ENCODE data around the gene ISYNA1.

ISYNA1 gene

DNA sequence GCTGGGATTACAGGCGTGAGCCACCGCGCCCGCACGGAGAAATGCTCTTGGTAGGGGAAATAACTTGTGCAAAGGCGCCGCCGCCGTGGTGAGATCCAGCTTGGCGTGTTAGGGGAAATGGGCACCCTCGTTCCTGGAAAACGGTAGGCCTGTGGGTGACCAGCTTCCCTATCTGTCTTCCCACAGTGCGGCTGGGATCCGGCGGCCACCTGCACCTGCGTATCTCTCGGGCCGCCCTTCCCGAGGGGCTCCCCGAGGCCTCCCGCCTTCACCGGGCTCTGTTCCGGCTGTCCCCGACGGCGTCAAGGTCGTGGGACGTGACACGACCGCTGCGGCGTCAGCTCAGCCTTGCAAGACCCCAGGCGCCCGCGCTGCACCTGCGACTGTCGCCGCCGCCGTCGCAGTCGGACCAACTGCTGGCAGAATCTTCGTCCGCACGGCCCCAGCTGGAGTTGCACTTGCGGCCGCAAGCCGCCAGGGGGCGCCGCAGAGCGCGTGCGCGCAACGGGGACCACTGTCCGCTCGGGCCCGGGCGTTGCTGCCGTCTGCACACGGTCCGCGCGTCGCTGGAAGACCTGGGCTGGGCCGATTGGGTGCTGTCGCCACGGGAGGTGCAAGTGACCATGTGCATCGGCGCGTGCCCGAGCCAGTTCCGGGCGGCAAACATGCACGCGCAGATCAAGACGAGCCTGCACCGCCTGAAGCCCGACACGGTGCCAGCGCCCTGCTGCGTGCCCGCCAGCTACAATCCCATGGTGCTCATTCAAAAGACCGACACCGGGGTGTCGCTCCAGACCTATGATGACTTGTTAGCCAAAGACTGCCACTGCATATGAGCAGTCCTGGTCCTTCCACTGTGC lies 49.6 kb downstream of the ISYNA1 start:
- Histone ChIP-seq H3K4me3 (ENCODE audit: extremely low read depth, insufficient read depth, low read length, poor library complexity, severe bottlenecking) (peak overlapping the region; percentile 47), H3K4me1 (ENCODE audit: control insufficient read depth, insufficient read depth, low read length, poor library complexity, severe bottlenecking) (peaks cover 19% of the 10 kb centered on the region), H3K9me3 (ENCODE audit: control insufficient read depth, low read length) (no peaks in the 10 kb centered on the region), H3K27ac (ENCODE audit: low read depth, low read length, severe bottlenecking) (no peak overlapping the region), H3K36me3 (ENCODE audit: control insufficient read depth, insufficient read depth, low read length) (peaks cover 11% of the 10 kb centered on the region)
- 29 to 31% methylated on average over 82 to 86 of the region's 86 CpGs for WGBS, 2 experiments (ENCODE audit: insufficient coverage in 2 of 2)

- peak overlapping the region; percentile 47 for H3K4me3 ChIP-seq (ENCODE audit: extremely low read depth, insufficient read depth, low read length, poor library complexity, severe bottlenecking)
- WGBS, 2 experiments (ENCODE audit: insufficient coverage in 2 of 2), result 87 to 93% methylated on average over 12 to 13 of the region's 14 CpGs
Observed at GRCh38 chr19:18386543-18387271, 51.2 kb downstream of the ISYNA1 start.

DNA sequence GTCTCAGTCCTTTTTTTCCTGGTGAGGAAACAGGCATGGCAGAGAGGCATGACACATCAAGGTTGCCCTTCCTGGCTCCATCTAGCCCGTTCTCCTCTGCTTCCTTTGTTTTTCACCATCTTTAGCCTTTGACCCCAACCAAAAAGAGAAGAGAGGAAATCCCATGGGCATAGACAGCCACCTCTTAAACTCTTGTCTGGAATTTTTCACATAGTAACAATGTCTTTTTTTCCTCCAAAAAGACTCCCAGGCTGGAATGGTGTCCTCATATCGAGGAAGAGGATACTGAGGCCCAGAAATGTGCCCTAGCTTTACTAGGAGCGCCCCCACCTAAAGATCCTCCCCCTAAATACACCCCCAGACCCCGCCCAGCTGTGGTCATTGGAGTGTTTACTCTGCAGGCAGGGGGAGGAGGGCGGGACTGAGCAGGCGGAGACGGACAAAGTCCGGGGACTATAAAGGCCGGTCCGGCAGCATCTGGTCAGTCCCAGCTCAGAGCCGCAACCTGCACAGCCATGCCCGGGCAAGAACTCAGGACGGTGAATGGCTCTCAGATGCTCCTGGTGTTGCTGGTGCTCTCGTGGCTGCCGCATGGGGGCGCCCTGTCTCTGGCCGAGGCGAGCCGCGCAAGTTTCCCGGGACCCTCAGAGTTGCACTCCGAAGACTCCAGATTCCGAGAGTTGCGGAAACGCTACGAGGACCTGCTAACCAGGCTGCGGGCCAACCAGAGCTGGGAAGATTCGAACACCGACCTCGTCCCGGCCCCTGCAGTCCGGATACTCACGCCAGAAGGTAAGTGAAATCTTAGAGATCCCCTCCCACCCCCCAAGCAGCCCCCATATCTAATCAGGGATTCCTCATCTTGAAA lies 52.0 kb downstream of the ISYNA1 start, which contains the start of gene GDF15:
GDF15 (plus strand) TSS at position 484 of the 868 bp plus-strand sequence; CDS start at position 516, 32 bp downstream.
- no peaks in the 10 kb centered on the region for H3K9me3 ChIP-seq (ENCODE audit: control insufficient read depth, low read length)
- peak within 1 kb of the TSS; percentile 47 for H3K4me3 ChIP-seq (ENCODE audit: extremely low read depth, insufficient read depth, low read length, poor library complexity, severe bottlenecking)
- H3K4me1 ChIP-seq (ENCODE audit: control insufficient read depth, insufficient read depth, low read length, poor library complexity, severe bottlenecking), result peaks cover 31% of the 10 kb centered on the region
- H3K27ac ChIP-seq (ENCODE audit: low read depth, low read length, severe bottlenecking), result peak within 1 kb of the TSS; percentile 55
- 73 to 79% methylated on average over 19 to 30 of the region's 33 CpGs for WGBS, 2 experiments (ENCODE audit: insufficient coverage in 2 of 2)
- peaks cover 11% of the 10 kb centered on the region for H3K36me3 ChIP-seq (ENCODE audit: control insufficient read depth, insufficient read depth, low read length)

More at GRCh38 chr19:18386543-18387271, 51.2 kb downstream of the ISYNA1 start:
- no peaks in the 10 kb centered on the region for H3K9me3 ChIP-seq (ENCODE audit: control insufficient read depth, low read length)
- peaks cover 31% of the 10 kb centered on the region for H3K4me1 ChIP-seq (ENCODE audit: control insufficient read depth, insufficient read depth, low read length, poor library complexity, severe bottlenecking)
- no peak overlapping the region for H3K27ac ChIP-seq (ENCODE audit: low read depth, low read length, severe bottlenecking)
- peaks cover 11% of the 10 kb centered on the region for H3K36me3 ChIP-seq (ENCODE audit: control insufficient read depth, insufficient read depth, low read length)

- Histone ChIP-seq H3K4me3 (ENCODE audit: extremely low read depth, insufficient read depth, low read length, poor library complexity, severe bottlenecking) (no peak overlapping the region), H3K36me3 (ENCODE audit: control insufficient read depth, insufficient read depth, low read length) (peaks cover 11% of the 10 kb centered on the region), H3K27ac (ENCODE audit: low read depth, low read length, severe bottlenecking) (peak overlapping the region; percentile 55), H3K4me1 (ENCODE audit: control insufficient read depth, insufficient read depth, low read length, poor library complexity, severe bottlenecking) (peaks cover 31% of the 10 kb centered on the region), H3K9me3 (ENCODE audit: control insufficient read depth, low read length) (no peaks in the 10 kb centered on the region)
- WGBS, 2 experiments (ENCODE audit: insufficient coverage in 2 of 2), result 96 to 100% methylated on average over 1 to 3 of the region's 3 CpGs
Observed at GRCh38 chr19:18385359-18385674, 52.6 kb downstream of the ISYNA1 start.

DNA sequence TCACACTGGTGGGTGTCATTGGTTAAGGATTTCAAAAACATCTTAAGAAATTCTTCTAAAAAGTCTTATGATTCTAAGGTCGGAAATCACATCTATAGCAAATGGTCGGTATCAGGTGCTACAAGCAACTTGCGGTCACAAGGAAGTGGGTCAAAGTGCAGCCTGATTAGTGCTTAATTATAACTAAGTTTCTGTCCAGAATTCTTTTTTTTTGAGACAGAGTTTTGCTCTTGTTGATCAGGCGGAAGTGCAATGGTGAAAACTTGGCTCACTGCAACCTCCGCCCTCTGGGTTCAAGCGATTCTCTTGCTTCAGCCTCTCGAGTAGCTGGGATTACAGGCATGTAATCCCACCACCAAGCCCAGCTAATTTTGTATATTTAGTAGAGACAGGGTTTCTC lies 53.2 kb downstream of the ISYNA1 start:
- no peak overlapping the region for H3K27ac ChIP-seq (ENCODE audit: low read depth, low read length, severe bottlenecking)
- H3K4me3 ChIP-seq (ENCODE audit: extremely low read depth, insufficient read depth, low read length, poor library complexity, severe bottlenecking), result no peak overlapping the region
- no peaks in the 10 kb centered on the region for H3K9me3 ChIP-seq (ENCODE audit: control insufficient read depth, low read length)
- 92 to 94% methylated on average over 5 to 7 of the region's 7 CpGs for WGBS, 2 experiments (ENCODE audit: insufficient coverage in 2 of 2)
- peaks cover 35% of the 10 kb centered on the region for H3K4me1 ChIP-seq (ENCODE audit: control insufficient read depth, insufficient read depth, low read length, poor library complexity, severe bottlenecking)
- peaks cover 11% of the 10 kb centered on the region for H3K36me3 ChIP-seq (ENCODE audit: control insufficient read depth, insufficient read depth, low read length)
